Common myeloid progenitor, CD34-positive (primary cell): Measurements from ENCODE around the gene RANBP3.

Experiments
- CTCF ChIA-PET: fragments of 350-600 bp; sonication (Branson Sonifier 250); formaldehyde crosslinking; loops from one replicate; lab custom pipeline; 2021; ENCODE audit warnings: antibody characterized with exemption; lab: Charles Lee
- POLR2A ChIA-PET: fragments of 350-600 bp; sonication (Branson Sonifier 250); formaldehyde crosslinking; loops from one replicate; lab custom pipeline; 2021; ENCODE audit warnings: antibody characterized with exemption; lab: Charles Lee
- DNase-seq, 3 donors: peaks; one replicate each; pipeline versions ENCODE4 v3.0.0 to v3.0.0-alpha.2; 2013
- H3K27ac ChIP-seq, 2 experiments: 1 replicate in 1 of 2; 2 replicates in 1 of 2; pipeline ENCODE4 v1.7.0; 2013; ENCODE audit warnings: inconsistent platforms in 2 of 2, low read length in 2 of 2, mild to moderate bottlenecking in 2 of 2, low read depth in 1 of 2, moderate library complexity in 1 of 2; ENCODE audit not compliant: severe bottlenecking in 2 of 2, insufficient read depth in 1 of 2, poor library complexity in 1 of 2
- H3K27me3 ChIP-seq, 5 experiments: replicated peaks in 2 of 5; 1 replicate in 3 of 5; 2 replicates in 2 of 5; pipeline versions ENCODE4 v1.6.1 to v1.7.0; 2013; ENCODE audit warnings: low read length in 4 of 5, mild to moderate bottlenecking in 2 of 5, moderate library complexity in 2 of 5, inconsistent platforms in 1 of 5; ENCODE audit not compliant: insufficient read depth in 5 of 5, control insufficient read depth in 4 of 5
- H3K36me3 ChIP-seq, 4 experiments: 1 replicate in 2 of 4; 2 replicates in 2 of 4; pipeline versions ENCODE4 v1.6.1 to v1.7.0; 2013; ENCODE audit warnings: low read length in 3 of 4, control low read depth in 1 of 4, mild to moderate bottlenecking in 1 of 4; ENCODE audit not compliant: control insufficient read depth in 4 of 4, insufficient read depth in 4 of 4
- H3K4me1 ChIP-seq, 4 experiments: 1 replicate in 3 of 4; 2 replicates in 1 of 4; pipeline versions ENCODE4 v1.6.1 to v1.7.1; 2013; ENCODE audit warnings: low read length in 3 of 4, mild to moderate bottlenecking in 3 of 4, control low read depth in 1 of 4, inconsistent platforms in 1 of 4, moderate library complexity in 1 of 4; ENCODE audit not compliant: control insufficient read depth in 4 of 4, insufficient read depth in 4 of 4; ENCODE audit errors: control extremely low read depth in 1 of 4
- H3K4me3 ChIP-seq, 7 experiments: 1 replicate in 4 of 7; 2 replicates in 3 of 7; pipeline versions ENCODE4 v1.5.1 to v1.7.0; 2013; ENCODE audit warnings: mild to moderate bottlenecking in 7 of 7, low read length in 6 of 7, moderate library complexity in 6 of 7, inconsistent platforms in 2 of 7, low read depth in 2 of 7, control low read depth in 1 of 7; ENCODE audit not compliant: insufficient read depth in 4 of 7, control insufficient read depth in 1 of 7; ENCODE audit errors: extremely low read depth in 1 of 7
- H3K9me3 ChIP-seq, 5 experiments: 1 replicate in 4 of 5; 2 replicates in 1 of 5; pipeline versions ENCODE4 v1.6.1 to v1.7.1; 2013; ENCODE audit warnings: low read length in 4 of 5, mild to moderate bottlenecking in 2 of 5, inconsistent platforms in 1 of 5, low read depth in 1 of 5, moderate library complexity in 1 of 5; ENCODE audit not compliant: control insufficient read depth in 4 of 5, insufficient read depth in 2 of 5; ENCODE audit errors: control extremely low read depth in 1 of 5
- WGBS: methylation state at CpG from one replicate; pipeline ENCODE4 v1.1.5; 2013; ENCODE audit not compliant: insufficient coverage; 5-methylcytosine and 5-hydroxymethylcytosine counted together

Gene RANBP3

GRCh38 chr19:5977222-5977784 is 637 bp downstream of the RANBP3 start:
- ChIA-PET CTCF (interaction anchor here (1.6 to 2.1 kb wide), 2 partner anchors 9 to 10 kb away, joined by 6 to 10 read pairs; no protein-coding TSS in a partner anchor), POLR2A (interaction anchor here (1.0 kb wide), 1 partner anchor 9 kb away, joined by 5 read pairs; no protein-coding TSS in a partner anchor)
- peak overlapping the region; percentile 82 to 92 for H3K27ac ChIP-seq
- H3K9me3 ChIP-seq, result no peaks in the 10 kb centered on the region
- H3K36me3 ChIP-seq, result peaks cover 0 to 31% (median 11%) of the 10 kb centered on the region in 4 experiments
- WGBS, result under 1% methylated on average over 43 of the region's 43 CpGs
- peak overlapping the region; percentile 78 to 93 (median 86) for H3K4me3 ChIP-seq
- H3K27me3 ChIP-seq, result no peaks in the 10 kb centered on the region
- no peak for DNase-seq
- H3K4me1 ChIP-seq, result peaks cover 7 to 30% (median 25%) of the 10 kb centered on the region in 4 experiments

GRCh38 chr19:5976768-5977167 is 1.2 kb downstream of the RANBP3 start:
- H3K4me1 ChIP-seq, result peaks cover 7 to 35% (median 31%) of the 10 kb centered on the region in 4 experiments
- peaks cover 0 to 35% (median 11%) of the 10 kb centered on the region in 4 experiments for H3K36me3 ChIP-seq
- H3K27me3 ChIP-seq, result no peaks in the 10 kb centered on the region
- 65% methylated on average over 8 of the region's 8 CpGs for WGBS
- H3K4me3 ChIP-seq, result peak overlapping the region; percentile 78 to 93 (median 86)
- no peaks in the 10 kb centered on the region for H3K9me3 ChIP-seq
- CTCF ChIA-PET, result interaction anchor here (2.1 kb wide), 1 partner anchor 9 kb away, joined by 10 read pairs; no protein-coding TSS in a partner anchor
- H3K27ac ChIP-seq, result peak overlapping the region; percentile 82 to 92
- POLR2A ChIA-PET, result no interaction called here
- no peak for DNase-seq

- H3K4me1 ChIP-seq, result peaks cover 9 to 40% (median 35%) of the 10 kb centered on the region in 4 experiments
- peaks cover 0 to 41% (median 11%) of the 10 kb centered on the region in 4 experiments for H3K36me3 ChIP-seq
- DNase-seq, result no peak
- WGBS, result 100% methylated on average over 1 of the region's 3 CpGs
- no peak overlapping the region for H3K4me3 ChIP-seq
- H3K9me3 ChIP-seq, result no peaks in the 10 kb centered on the region
- no peak overlapping the region for H3K27ac ChIP-seq
- ChIA-PET CTCF (no interaction called here), POLR2A (no interaction called here)
- H3K27me3 ChIP-seq, result no peaks in the 10 kb centered on the region
Observed at GRCh38 chr19:5975388-5975728, 2.6 kb downstream of the RANBP3 start.

GRCh38 chr19:5974721-5975387 is 3.1 kb downstream of the RANBP3 start:
- no peak overlapping the region for H3K4me3 ChIP-seq
- ChIA-PET CTCF (no interaction called here), POLR2A (no interaction called here)
- 97% methylated on average over 10 of the region's 10 CpGs for WGBS
- H3K36me3 ChIP-seq, result peaks cover 0 to 46% (median 11%) of the 10 kb centered on the region in 4 experiments
- H3K9me3 ChIP-seq, result no peaks in the 10 kb centered on the region
- DNase-seq, result no peak
- no peaks in the 10 kb centered on the region for H3K27me3 ChIP-seq
- peaks cover 9 to 41% (median 34%) of the 10 kb centered on the region in 4 experiments for H3K4me1 ChIP-seq
- H3K27ac ChIP-seq, result no peak overlapping the region

- H3K9me3 ChIP-seq, result no peaks in the 10 kb centered on the region
- POLR2A ChIA-PET, result no interaction called here
- no peak overlapping the region for H3K4me3 ChIP-seq
- H3K27ac ChIP-seq, result no peak overlapping the region
- 96% methylated on average over 11 of the region's 15 CpGs for WGBS
- no peak for DNase-seq
- CTCF ChIA-PET, result no interaction called here
- H3K27me3 ChIP-seq, result no peaks in the 10 kb centered on the region
- H3K36me3 ChIP-seq, result peaks cover 0 to 52% (median 12%) of the 10 kb centered on the region in 4 experiments
- peaks cover 9 to 48% (median 33%) of the 10 kb centered on the region in 4 experiments for H3K4me1 ChIP-seq
Observed at GRCh38 chr19:5973867-5974635, 3.9 kb downstream of the RANBP3 start.

GRCh38 chr19:5973376-5973775 is 4.6 kb downstream of the RANBP3 start:
- Histone ChIP-seq H3K27ac (no peak overlapping the region), H3K9me3 (no peaks in the 10 kb centered on the region), H3K27me3 (no peaks in the 10 kb centered on the region), H3K4me3 (no peak overlapping the region), H3K4me1 (peaks cover 9 to 48% (median 33%) of the 10 kb centered on the region in 4 experiments), H3K36me3 (peaks cover 0 to 59% (median 12%) of the 10 kb centered on the region in 4 experiments)
- ChIA-PET POLR2A (no interaction called here), CTCF (interaction anchor here (2.7 kb wide), 1 partner anchor 13 kb away, joined by 14 read pairs; no protein-coding TSS in a partner anchor)
- DNase-seq, result no peak
- 100% methylated on average over 4 of the region's 5 CpGs for WGBS
